Esophagus squamous epithelium (tissue), 5 donors: ENCODE measurements around the gene ALDH16A1. TPM values are rescaled to one million over a fixed set of nuclear protein-coding genes. Genes with fewer than 3 reads are reported as not detected.

ENCODE experiments used
- DNase-seq: peaks from one replicate; lab custom pipeline; 2025; lab: John Stamatoyannopoulos, UW
- H3K27ac ChIP-seq, 4 donors: fragments of 200-600 bp; sonication (generic); one replicate each; pipeline ENCODE4 v1.5.1; 2016 to 2019; ENCODE audit warnings: mild to moderate bottlenecking in 1 of 4
- H3K27me3 ChIP-seq, 4 donors: fragments of 200-600 bp; sonication (generic); 1 replicate in 3 of 4; 2 replicates in 1 of 4; pipeline versions ENCODE4 v1.5.1 to v1.6.0; 2017 to 2021; ENCODE audit warnings: antibody characterized with exemption in 1 of 4
- H3K36me3 ChIP-seq, 3 donors: fragments of 200-600 bp; sonication (generic); one replicate each; pipeline ENCODE4 v1.5.1; 2016 to 2019
- H3K4me1 ChIP-seq, 3 donors: fragments of 200-600 bp; sonication (generic); one replicate each; pipeline ENCODE4 v1.5.1; 2017 to 2019
- H3K4me3 ChIP-seq, 4 donors: fragments of 200-600 bp; sonication (generic); 1 replicate in 3 of 4; 2 replicates in 1 of 4; pipeline ENCODE4 v1.5.1; 2016 to 2019; ENCODE audit warnings: mild to moderate bottlenecking in 2 of 4, moderate library complexity in 1 of 4
- H3K9me3 ChIP-seq, 3 donors: fragments of 200-600 bp; sonication (generic); one replicate each; pipeline ENCODE4 v1.5.1; 2016 to 2019
- CTCF ChIP-seq, 6 experiments: fragments of 450-650 bp in 4 of 6; fragments of 200-600 bp in 2 of 6; sonication (generic) in 2 of 6; IDR thresholded peaks; one replicate each; pipeline ENCODE4 v1.5.1; 2016 to 2019; ENCODE audit warnings: antibody characterized with exemption in 6 of 6, mild to moderate bottlenecking in 4 of 6, moderate library complexity in 4 of 6
- POLR2A ChIP-seq, 4 donors: fragments of 450-650 bp; IDR thresholded peaks; one replicate each; pipeline ENCODE4 v1.6.1; 2017; ENCODE audit warnings: antibody characterized with exemption in 4 of 4, mild to moderate bottlenecking in 4 of 4, moderate library complexity in 3 of 4
- WGBS, 2 donors: methylation state at CpG; one replicate each; pipeline ENCODE4 v1.1.5; 2018; 5-methylcytosine and 5-hydroxymethylcytosine counted together
- intact Hi-C: fragments of 100-400 bp; cut with DNase I; formaldehyde crosslinking; loops from one replicate; pipeline ENCODE4 v1.15.0; 2022
- total RNA-seq, 4 donors: library from RNA; depleted of rRNA; stranded (reverse); fragments of >200 nt; gene quantifications; one replicate each; pipeline ENCODE4 v1.1.0, GENCODE V29; 2016
- donor health status: DM: yes; HTN: yes; CAD: no.

The ALDH16A1 gene
- total RNA-seq, 4 donors from 2014 or later: 35.9 to 56.5 (median 39.0) TPM

GRCh38 chr19:49420227-49420626 lies 32.8 kb upstream of the ALDH16A1 start:
- no peaks in the 10 kb centered on the region for H3K36me3 ChIP-seq
- H3K27ac ChIP-seq: no peak overlapping the region
- WGBS, 2 donors: 73 to 77% methylated on average over 2 of the region's 2 CpGs
- no peak for TF ChIP-seq POLR2A (IDR thresholded peaks at IDR 0.05)
- TF ChIP-seq CTCF (IDR thresholded peaks at IDR 0.05): no peak
- no peak overlapping the region for H3K4me3 ChIP-seq
- peaks cover 17 to 36% (median 24%) of the 10 kb centered on the region in 3 donors for H3K4me1 ChIP-seq
- H3K27me3 ChIP-seq: peaks cover 11 to 100% (median 33%) of the 10 kb centered on the region in 4 donors
- H3K9me3 ChIP-seq: no peaks in the 10 kb centered on the region
- DNase-seq: no peak
- intact Hi-C loops: no loop called here

- peak overlapping the region in 3 of 4 donors; percentile 9 to 53 (median 20) for H3K4me3 ChIP-seq
- peaks cover 17 to 36% (median 24%) of the 10 kb centered on the region in 3 donors for H3K4me1 ChIP-seq
- intact Hi-C loops: no loop called here
- WGBS, 2 donors: 24 to 26% methylated on average over 17 to 23 of the region's 48 CpGs
- H3K36me3 ChIP-seq: no peaks in the 10 kb centered on the region
- no peak overlapping the region for H3K27ac ChIP-seq
- H3K27me3 ChIP-seq: peaks cover 11 to 100% (median 43%) of the 10 kb centered on the region in 4 donors
- no peaks in the 10 kb centered on the region for H3K9me3 ChIP-seq
- no peak for TF ChIP-seq CTCF (IDR thresholded peaks at IDR 0.05)
- DNase-seq: no peak
Observed at GRCh38 chr19:49421039-49421877, 31.8 kb upstream of the ALDH16A1 start.

GRCh38 chr19:49421878-49422202 lies 31.2 kb upstream of the ALDH16A1 start:
- DNase-seq: no peak
- Histone ChIP-seq H3K27me3 (peaks cover 11 to 100% (median 47%) of the 10 kb centered on the region in 4 donors), H3K9me3 (no peaks in the 10 kb centered on the region), H3K27ac (no peak overlapping the region), H3K36me3 (no peaks in the 10 kb centered on the region), H3K4me1 (peaks cover 17 to 36% (median 24%) of the 10 kb centered on the region in 3 donors), H3K4me3 (no peak overlapping the region)
- WGBS, 2 donors: 26 to 40% methylated on average over 2 to 3 of the region's 3 CpGs
- TF ChIP-seq CTCF (IDR thresholded peaks at IDR 0.05) (no peak), POLR2A (IDR thresholded peaks at IDR 0.05) (no peak)
- intact Hi-C loops: no loop called here

GRCh38 chr19:49422407-49423070 lies 30.5 kb upstream of the ALDH16A1 start:
- no peak for DNase-seq
- Histone ChIP-seq H3K36me3 (no peaks in the 10 kb centered on the region), H3K4me1 (peaks cover 17 to 36% (median 24%) of the 10 kb centered on the region in 3 donors), H3K9me3 (no peaks in the 10 kb centered on the region), H3K27ac (no peak overlapping the region), H3K27me3 (peaks cover 11 to 100% (median 53%) of the 10 kb centered on the region in 4 donors), H3K4me3 (peak overlapping the region in 2 of 4 donors; percentile 30 to 50)
- WGBS, 2 donors: 2 to 4% methylated on average over 25 to 27 of the region's 58 CpGs
- intact Hi-C loops: no loop called here
- TF ChIP-seq POLR2A (IDR thresholded peaks at IDR 0.05) (no peak), CTCF (IDR thresholded peaks at IDR 0.05) (peak in 3 of 6 experiments; percentile 32 to 54 (median 45))
